ENCODE data around the gene IFITM10. TPM values are rescaled to one million over a fixed set of nuclear protein-coding genes. Genes with fewer than 3 reads are reported as not detected.
A peak's percentile ranks its signal among the peaks of the same experiment; 100 is the strongest.

The IFITM10 gene
- total and polyA plus RNA-seq, 5 donors = 0.25 to 1.0 (median 0.57) TPM

GRCh38 chr11:1714908-1715885, 35.2 kb downstream of the IFITM10 start:
- WGBS = 78% methylated on average over 24 of the region's 24 CpGs
- H3K4me3 ChIP-seq (ENCODE audit: low read length) = no peak overlapping the region
- intact Hi-C loops (cut with DNase I) = no loop called here
- no peaks in the 10 kb centered on the region for H3K27me3 ChIP-seq (ENCODE audit: control insufficient read depth, insufficient read depth)
- no peaks in the 10 kb centered on the region for H3K4me1 ChIP-seq (ENCODE audit: control insufficient read depth, insufficient read depth, low read length)
- DNase-seq (peak in 2 of 3 donors; percentile 30 to 57), ATAC-seq (peak; percentile 69 to 77)
- no peak overlapping the region for H3K27ac ChIP-seq (ENCODE audit: low read length)
- no peaks in the 10 kb centered on the region for H3K9me3 ChIP-seq (ENCODE audit: control insufficient read depth, low read length)

- H3K27ac ChIP-seq (ENCODE audit: low read length) = no peak overlapping the region
- no peak for ATAC-seq
Measured at GRCh38 chr11:1708716-1709115, 41.7 kb downstream of the IFITM10 start.

GRCh38 chr11:1707751-1708150, 42.6 kb downstream of the IFITM10 start:
- ATAC-seq (no peak), DNase-seq (no peak)
- WGBS = 40% methylated on average over 4 of the region's 4 CpGs
- H3K4me1 ChIP-seq (ENCODE audit: control insufficient read depth, insufficient read depth, low read length) = no peaks in the 10 kb centered on the region
- H3K9me3 ChIP-seq (ENCODE audit: control insufficient read depth, low read length) = no peaks in the 10 kb centered on the region
- H3K4me3 ChIP-seq (ENCODE audit: low read length) = no peak overlapping the region
- H3K27me3 ChIP-seq (ENCODE audit: control insufficient read depth, insufficient read depth) = no peaks in the 10 kb centered on the region
- no peak overlapping the region for H3K27ac ChIP-seq (ENCODE audit: low read length)
- intact Hi-C loops (cut with DNase I) = no loop called here

More at GRCh38 chr11:1708716-1709115, 41.7 kb downstream of the IFITM10 start:
- DNase-seq = no peak
- intact Hi-C loops (cut with DNase I) = no loop called here
- H3K9me3 ChIP-seq (ENCODE audit: control insufficient read depth, low read length) = no peaks in the 10 kb centered on the region
- H3K4me1 ChIP-seq (ENCODE audit: control insufficient read depth, insufficient read depth, low read length) = no peaks in the 10 kb centered on the region
- H3K4me3 ChIP-seq (ENCODE audit: low read length) = no peak overlapping the region
- WGBS = 84% methylated on average over 10 of the region's 10 CpGs
- no peaks in the 10 kb centered on the region for H3K27me3 ChIP-seq (ENCODE audit: control insufficient read depth, insufficient read depth)

- Histone ChIP-seq H3K4me1 (ENCODE audit: control insufficient read depth, insufficient read depth, low read length) (no peaks in the 10 kb centered on the region), H3K27ac (ENCODE audit: low read length) (no peak overlapping the region), H3K27me3 (ENCODE audit: control insufficient read depth, insufficient read depth) (no peaks in the 10 kb centered on the region), H3K9me3 (ENCODE audit: control insufficient read depth, low read length) (no peaks in the 10 kb centered on the region), H3K4me3 (ENCODE audit: low read length) (no peak overlapping the region)
- WGBS = 83% methylated on average over 17 of the region's 17 CpGs
- intact Hi-C loops (cut with DNase I) = no loop called here
- peak; percentile 28 to 43 for ATAC-seq
- peak in 2 of 3 donors; percentile 56 for DNase-seq
Measured at GRCh38 chr11:1706634-1707400, 43.6 kb downstream of the IFITM10 start.

- no peaks in the 10 kb centered on the region for H3K27me3 ChIP-seq (ENCODE audit: control insufficient read depth, insufficient read depth)
- ATAC-seq = no peak
- intact Hi-C loops (cut with DNase I) = no loop called here
Measured at GRCh38 chr11:1705126-1706052, 45.0 kb downstream of the IFITM10 start.

GRCh38 chr11:1703146-1703545, 47.2 kb downstream of the IFITM10 start:
- 89% methylated on average over 6 of the region's 6 CpGs for WGBS
- ATAC-seq (no peak), DNase-seq (no peak)

More at GRCh38 chr11:1705126-1706052, 45.0 kb downstream of the IFITM10 start:
- no peak for DNase-seq
- no peak overlapping the region for H3K27ac ChIP-seq (ENCODE audit: low read length)
- no peak overlapping the region for H3K4me3 ChIP-seq (ENCODE audit: low read length)
- 75% methylated on average over 15 of the region's 15 CpGs for WGBS
- H3K9me3 ChIP-seq (ENCODE audit: control insufficient read depth, low read length) = peaks cover 2% of the 10 kb centered on the region
- H3K4me1 ChIP-seq (ENCODE audit: control insufficient read depth, insufficient read depth, low read length) = no peaks in the 10 kb centered on the region

GRCh38 chr11:1702506-1702905, 47.9 kb downstream of the IFITM10 start:
- Histone ChIP-seq H3K27ac (ENCODE audit: low read length) (no peak overlapping the region), H3K4me3 (ENCODE audit: low read length) (no peak overlapping the region), H3K9me3 (ENCODE audit: control insufficient read depth, low read length) (peaks cover 2% of the 10 kb centered on the region), H3K27me3 (ENCODE audit: control insufficient read depth, insufficient read depth) (no peaks in the 10 kb centered on the region), H3K4me1 (ENCODE audit: control insufficient read depth, insufficient read depth, low read length) (no peaks in the 10 kb centered on the region)
- intact Hi-C loops (cut with DNase I) = no loop called here
- ATAC-seq (no peak), DNase-seq (no peak)
- 95% methylated on average over 10 of the region's 10 CpGs for WGBS

More at GRCh38 chr11:1703146-1703545, 47.2 kb downstream of the IFITM10 start:
- H3K9me3 ChIP-seq (ENCODE audit: control insufficient read depth, low read length) = peaks cover 2% of the 10 kb centered on the region
- no peak overlapping the region for H3K4me3 ChIP-seq (ENCODE audit: low read length)
- intact Hi-C loops (cut with DNase I) = no loop called here
- no peaks in the 10 kb centered on the region for H3K27me3 ChIP-seq (ENCODE audit: control insufficient read depth, insufficient read depth)
- H3K4me1 ChIP-seq (ENCODE audit: control insufficient read depth, insufficient read depth, low read length) = no peaks in the 10 kb centered on the region
- no peak overlapping the region for H3K27ac ChIP-seq (ENCODE audit: low read length)

GRCh38 chr11:1701091-1701807, 49.1 kb downstream of the IFITM10 start:
- intact Hi-C loops (cut with DNase I) = no loop called here
- no peak for DNase-seq
- Histone ChIP-seq H3K4me1 (ENCODE audit: control insufficient read depth, insufficient read depth, low read length) (no peaks in the 10 kb centered on the region), H3K9me3 (ENCODE audit: control insufficient read depth, low read length) (peaks cover 2% of the 10 kb centered on the region), H3K4me3 (ENCODE audit: low read length) (no peak overlapping the region), H3K27ac (ENCODE audit: low read length) (no peak overlapping the region), H3K27me3 (ENCODE audit: control insufficient read depth, insufficient read depth) (no peaks in the 10 kb centered on the region)
- WGBS = 69% methylated on average over 10 of the region's 10 CpGs
- ATAC-seq = no peak

- WGBS = 77% methylated on average over 5 of the region's 5 CpGs
- DNase-seq = no peak
- peaks cover 2% of the 10 kb centered on the region for H3K9me3 ChIP-seq (ENCODE audit: control insufficient read depth, low read length)
- H3K27me3 ChIP-seq (ENCODE audit: control insufficient read depth, insufficient read depth) = no peaks in the 10 kb centered on the region
- intact Hi-C loops (cut with DNase I) = loop anchor here in 1 of 4 donors (10.0 kb wide), 1 partner anchor 455 kb away; no protein-coding TSS in a partner anchor
- no peak for ATAC-seq
- no peaks in the 10 kb centered on the region for H3K4me1 ChIP-seq (ENCODE audit: control insufficient read depth, insufficient read depth, low read length)
- no peak overlapping the region for H3K4me3 ChIP-seq (ENCODE audit: low read length)
- H3K27ac ChIP-seq (ENCODE audit: low read length) = no peak overlapping the region
Measured at GRCh38 chr11:1699771-1700170, 50.6 kb downstream of the IFITM10 start.

All from right cardiac atrium (tissue), 5 donors.